Spleen (tissue), 11 donors: ENCODE data around the gene LRMDA. TPM values are rescaled to one million over a fixed set of nuclear protein-coding genes. Genes with fewer than 3 reads are reported as not detected.

Experiments used
- DNase-seq: peaks from one replicate; pipeline ENCODE4 v3.0.0-alpha.2; 2020
- H3K27ac ChIP-seq, 8 donors: fragments of 200-600 bp; sonication (generic) in 7 of 8; 1 replicate in 4 of 8; 2 replicates in 4 of 8; pipeline versions ENCODE4 v1.5.0 to v1.8.0; 2016 to 2021; ENCODE audit warnings: inconsistent platforms in 4 of 8, mild to moderate bottlenecking in 4 of 8, moderate library complexity in 1 of 8
- H3K27me3 ChIP-seq, 7 donors: fragments of 200-600 bp; sonication (generic) in 6 of 7; replicated peaks in 1 of 7; 1 replicate in 4 of 7; 2 replicates in 3 of 7; pipeline versions ENCODE4 v1.5.0 to v1.8.0; 2016 to 2021; ENCODE audit warnings: inconsistent platforms in 3 of 7, mild to moderate bottlenecking in 1 of 7
- H3K36me3 ChIP-seq, 6 donors: fragments of 200-600 bp; sonication (generic) in 5 of 6; 1 replicate in 4 of 6; 2 replicates in 2 of 6; pipeline versions ENCODE4 v1.5.0 to v1.8.0; 2016 to 2021; ENCODE audit warnings: inconsistent platforms in 2 of 6
- H3K4me1 ChIP-seq, 6 donors: fragments of 200-600 bp; sonication (generic) in 5 of 6; 1 replicate in 3 of 6; 2 replicates in 3 of 6; pipeline versions ENCODE4 v1.5.0 to v1.8.0; 2016 to 2021; ENCODE audit warnings: inconsistent platforms in 3 of 6
- H3K4me3 ChIP-seq, 8 donors: fragments of 200-600 bp; sonication (generic) in 7 of 8; 1 replicate in 4 of 8; 2 replicates in 4 of 8; pipeline versions ENCODE4 v1.5.0 to v1.8.0; 2016 to 2021; ENCODE audit warnings: inconsistent platforms in 4 of 8, mild to moderate bottlenecking in 4 of 8, moderate library complexity in 2 of 8
- H3K9me3 ChIP-seq, 8 donors: fragments of 200-600 bp; sonication (generic) in 7 of 8; 1 replicate in 4 of 8; 2 replicates in 4 of 8; pipeline versions ENCODE4 v1.5.0 to v1.8.0; 2016 to 2021; ENCODE audit warnings: inconsistent platforms in 4 of 8
- CTCF ChIP-seq, 11 experiments: fragments of 200-600 bp in 7 of 11; fragments of 450-650 bp in 4 of 11; sonication (generic) in 4 of 11; IDR thresholded peaks in 8 of 11; conservative IDR thresholded peaks in 3 of 11; 1 replicate in 7 of 11; 2 replicates in 4 of 11; pipeline versions ENCODE4 v1.4.0 to v1.8.0; 2016 to 2021; ENCODE audit warnings: antibody characterized with exemption in 11 of 11, inconsistent platforms in 4 of 11, mild to moderate bottlenecking in 1 of 11
- POLR2A ChIP-seq, 3 donors: fragments of 450-650 bp; IDR thresholded peaks; one replicate each; pipeline ENCODE4 v1.5.1; 2017; ENCODE audit warnings: antibody characterized with exemption in 3 of 3, mild to moderate bottlenecking in 1 of 3
- POLR2AphosphoS5 ChIP-seq, 3 donors: sonication (generic); formaldehyde crosslinking; IDR thresholded peaks; one replicate each; pipeline ENCODE4 v1.5.1; 2017; ENCODE audit warnings: antibody characterized with exemption in 3 of 3
- WGBS, 5 donors: extraction: QIAGEN DNeasy Blood & Tissue Kit in 3 of 5; methylation state at CpG; one replicate each; pipeline versions ENCODE4 v1.1.5 to v1.1.7; 2013 to 2018; 5-methylcytosine and 5-hydroxymethylcytosine counted together
- intact Hi-C: fragments of 100-400 bp; cut with DNase I; formaldehyde crosslinking; loops from one replicate; pipeline ENCODE4 v1.15.0; 2023; ENCODE audit warnings: low total_unique reads
- polyA plus RNA-seq, 3 donors: library from polyadenylated mRNA; stranded (reverse); fragments of 200-250 nt; gene quantifications; one replicate each; pipeline ENCODE4 v1.2.1, GENCODE V29; 2013
- total RNA-seq, 7 donors: library from RNA; depleted of rRNA in 3 of 7; stranded (reverse); fragments of >200 nt in 3 of 7; fragmentation: NEBNext Ultra II Directional in 4 of 7; extraction: Animal tissue kit (Norgen Biotek cat#: 25700) in 4 of 7; gene quantifications; one replicate each; pipeline versions ENCODE4 v1.1.0 to v1.2.1, GENCODE V29; 2016 to 2021
- donor health status: healthy with polysubstance abuse.
- donor health status: DM: no; HTN: no; CAD: no; lungs with moderate emphysema.
- donor health status: DM: no; HTN: no; CAD: no.
- donor health status: Bipolar disorder and iron deficiency.
- donor health status: healthy.
- donor health status: DM: no; HTN: no; CAD: no.
- donor health status: DM: yes; HTN: yes; CAD: no.

Gene LRMDA
- total and polyA plus RNA-seq, 10 donors: 7.3 to 46.6 (median 28.2) TPM

- no peaks in the 10 kb centered on the region for H3K36me3 ChIP-seq
- TF ChIP-seq CTCF (IDR thresholded peaks at IDR 0.05 in 8 of 11, conservative IDR thresholded peaks at IDR 0.05 in 3 of 11) (no peak), POLR2A (IDR thresholded peaks at IDR 0.05) (no peak), POLR2AphosphoS5 (IDR thresholded peaks at IDR 0.05) (no peak)
- 82 to 94% (median 92%) methylated on average over 4 of the region's 4 CpGs for WGBS, 5 donors
- H3K27me3 ChIP-seq: no peaks in the 10 kb centered on the region
- no peak for DNase-seq
- intact Hi-C loops: no loop called here
- H3K9me3 ChIP-seq: no peaks in the 10 kb centered on the region
- no peak overlapping the region for H3K4me3 ChIP-seq
- H3K27ac ChIP-seq: no peak overlapping the region
- H3K4me1 ChIP-seq: no peaks in the 10 kb centered on the region
Observed at GRCh38 chr10:75857896-75858295, 426.5 kb downstream of the LRMDA start.

GRCh38 chr10:75858339-75858738, 426.9 kb downstream of the LRMDA start:
- TF ChIP-seq CTCF (IDR thresholded peaks at IDR 0.05 in 8 of 11, conservative IDR thresholded peaks at IDR 0.05 in 3 of 11): no peak
- Histone ChIP-seq H3K27me3 (no peaks in the 10 kb centered on the region), H3K27ac (no peak overlapping the region), H3K4me3 (no peak overlapping the region), H3K9me3 (no peaks in the 10 kb centered on the region), H3K36me3 (no peaks in the 10 kb centered on the region), H3K4me1 (no peaks in the 10 kb centered on the region)
- WGBS, 5 donors: 98 to 100% (median 100%) methylated on average over 1 of the region's 1 CpG
- intact Hi-C loops: no loop called here
- DNase-seq: no peak

- H3K4me1 ChIP-seq: no peaks in the 10 kb centered on the region
- no peaks in the 10 kb centered on the region for H3K9me3 ChIP-seq
- TF ChIP-seq POLR2A (IDR thresholded peaks at IDR 0.05) (no peak), POLR2AphosphoS5 (IDR thresholded peaks at IDR 0.05) (no peak), CTCF (IDR thresholded peaks at IDR 0.05 in 8 of 11, conservative IDR thresholded peaks at IDR 0.05 in 3 of 11) (no peak)
- intact Hi-C loops: no loop called here
- 0 to 100% (median 91%) methylated on average over 1 of the region's 1 CpG for WGBS, 5 donors
- no peak for DNase-seq
- no peak overlapping the region for H3K4me3 ChIP-seq
- no peak overlapping the region for H3K27ac ChIP-seq
- H3K36me3 ChIP-seq: no peaks in the 10 kb centered on the region
- H3K27me3 ChIP-seq: no peaks in the 10 kb centered on the region
Observed at GRCh38 chr10:75859141-75859540, 427.7 kb downstream of the LRMDA start.

GRCh38 chr10:75860009-75860408, 428.6 kb downstream of the LRMDA start:
- no peak overlapping the region for H3K27ac ChIP-seq
- intact Hi-C loops: no loop called here
- H3K9me3 ChIP-seq: no peaks in the 10 kb centered on the region
- H3K4me3 ChIP-seq: no peak overlapping the region
- no peak for TF ChIP-seq POLR2AphosphoS5 (IDR thresholded peaks at IDR 0.05)
- TF ChIP-seq POLR2A (IDR thresholded peaks at IDR 0.05): no peak
- 72 to 86% (median 78%) methylated on average over 6 of the region's 6 CpGs for WGBS, 5 donors
- H3K27me3 ChIP-seq: no peaks in the 10 kb centered on the region
- no peaks in the 10 kb centered on the region for H3K4me1 ChIP-seq
- no peak for DNase-seq
- no peaks in the 10 kb centered on the region for H3K36me3 ChIP-seq

- H3K27ac ChIP-seq: no peak overlapping the region
- no peak overlapping the region for H3K4me3 ChIP-seq
- TF ChIP-seq POLR2A (IDR thresholded peaks at IDR 0.05) (no peak), CTCF (IDR thresholded peaks at IDR 0.05 in 8 of 11, conservative IDR thresholded peaks at IDR 0.05 in 3 of 11) (no peak), POLR2AphosphoS5 (IDR thresholded peaks at IDR 0.05) (no peak)
- no peak for DNase-seq
- intact Hi-C loops: no loop called here
- no peaks in the 10 kb centered on the region for H3K4me1 ChIP-seq
- no peaks in the 10 kb centered on the region for H3K36me3 ChIP-seq
- no peaks in the 10 kb centered on the region for H3K9me3 ChIP-seq
- H3K27me3 ChIP-seq: no peaks in the 10 kb centered on the region
Observed at GRCh38 chr10:75861582-75861981, 430.2 kb downstream of the LRMDA start.
